Smooth muscle cell (in vitro differentiated cells): ENCODE data around the gene CARNS1. TPM values are rescaled to one million over a fixed set of nuclear protein-coding genes. Genes with fewer than 3 reads are reported as not detected.

Experiments
- DNase-seq: peaks from one replicate; lab custom pipeline; 2025; ENCODE audit not compliant: unreplicated experiment; lab: John Stamatoyannopoulos, UW
- H2AFZ ChIP-seq: fragments of 200-600 bp; sonication (generic); 2 replicates; pipeline ENCODE4 v1.6.0; 2016; ENCODE audit warnings: antibody characterized with exemption, low read depth, mild to moderate bottlenecking
- H3F3A ChIP-seq: fragments of 200-600 bp; sonication (generic); 2 replicates; pipeline ENCODE4 v1.6.0; 2017; ENCODE audit warnings: antibody characterized with exemption, low read depth
- H3K27ac ChIP-seq: fragments of 200-600 bp; sonication (generic); 2 replicates; pipeline ENCODE4 v1.5.1; 2016; ENCODE audit warnings: low read depth, mild to moderate bottlenecking
- H3K27me3 ChIP-seq: fragments of 200-600 bp; sonication (generic); 2 replicates; pipeline ENCODE4 v1.6.1; 2016; ENCODE audit warnings: low read depth, mild to moderate bottlenecking
- H3K36me3 ChIP-seq: fragments of 200-600 bp; sonication (generic); 2 replicates; pipeline ENCODE4 v1.5.1; 2016; ENCODE audit warnings: low read depth
- H3K4me1 ChIP-seq: fragments of 200-600 bp; sonication (generic); 2 replicates; pipeline ENCODE4 v1.5.1; 2016; ENCODE audit warnings: low read depth
- H3K4me2 ChIP-seq: fragments of 200-600 bp; sonication (generic); 2 replicates; pipeline ENCODE4 v1.6.0; 2016; ENCODE audit warnings: mild to moderate bottlenecking
- H3K4me3 ChIP-seq: fragments of 200-600 bp; sonication (generic); 2 replicates; pipeline ENCODE4 v1.5.1; 2016; ENCODE audit warnings: mild to moderate bottlenecking
- H3K79me2 ChIP-seq: fragments of 200-600 bp; sonication (generic); 2 replicates; pipeline ENCODE4 v1.6.0; 2016; ENCODE audit warnings: low read depth, mild to moderate bottlenecking
- H3K9ac ChIP-seq: fragments of 200-600 bp; sonication (generic); 2 replicates; pipeline ENCODE4 v1.6.0; 2016; ENCODE audit warnings: low read depth
- H3K9me3 ChIP-seq: fragments of 200-600 bp; sonication (generic); replicated peaks from 2 replicates; pipeline ENCODE4 v1.5.1; 2016; ENCODE audit warnings: low read depth
- H4K20me1 ChIP-seq: fragments of 200-600 bp; sonication (generic); 2 replicates; pipeline ENCODE4 v1.6.0; 2016; ENCODE audit warnings: low read depth
- CTCF ChIP-seq: fragments of 200-600 bp; sonication (generic); IDR thresholded peaks from 2 replicates; pipeline ENCODE4 v1.5.1; 2017; ENCODE audit warnings: borderline replicate concordance, mild to moderate bottlenecking, antibody characterized with exemption; ENCODE audit not compliant: insufficient read depth, poor library complexity, severe bottlenecking
- WGBS: methylation state at CpG from one replicate; pipeline ENCODE4 v1.1.7; 2016; ENCODE audit warnings: low lambda C conversion rate; 5-methylcytosine and 5-hydroxymethylcytosine counted together
- polyA plus RNA-seq: library from polyadenylated mRNA; unstranded; fragments of >200 nt; fragmentation: Nextera tagmentation; extraction: Ambion mirVana; gene quantifications from 2 replicates; pipeline ENCODE4 v1.2.1, GENCODE V29; 2016
- total RNA-seq: library from RNA; depleted of rRNA; stranded (reverse); fragments of >200 nt; gene quantifications from 2 replicates; pipeline ENCODE4 v1.2.3, GENCODE V29; 2014

CARNS1 gene
- total and polyA plus RNA-seq, 2 experiments from 2014 or later = 0.36 to 1.7 TPM

GRCh38 chr11:67404515-67405195 lies 10.8 kb upstream of the CARNS1 start:
- Histone ChIP-seq H3K4me1 (peaks cover 4% of the 10 kb centered on the region), H3K27ac (no peak overlapping the region), H3K9me3 (no peaks in the 10 kb centered on the region), H4K20me1 (peaks cover 15% of the 10 kb centered on the region), H3K36me3 (no peaks in the 10 kb centered on the region), H3K9ac (no peak overlapping the region), H3K27me3 (no peaks in the 10 kb centered on the region), H3K4me2 (no peak overlapping the region), H2AFZ (no peak overlapping the region), H3K79me2 (peaks cover 19% of the 10 kb centered on the region), H3K4me3 (no peak overlapping the region), H3F3A (no peaks in the 10 kb centered on the region)
- no peak for DNase-seq
- TF ChIP-seq CTCF = no peak
- WGBS = 80% methylated on average over 10 of the region's 13 CpGs

GRCh38 chr11:67405196-67405567 lies 10.3 kb upstream of the CARNS1 start:
- H3F3A ChIP-seq = no peaks in the 10 kb centered on the region
- H3K36me3 ChIP-seq = no peaks in the 10 kb centered on the region
- H3K27me3 ChIP-seq = no peaks in the 10 kb centered on the region
- no peak overlapping the region for H3K27ac ChIP-seq
- no peaks in the 10 kb centered on the region for H3K9me3 ChIP-seq
- H4K20me1 ChIP-seq = peaks cover 10% of the 10 kb centered on the region
- no peak for TF ChIP-seq CTCF
- H3K79me2 ChIP-seq = peaks cover 14% of the 10 kb centered on the region
- no peak overlapping the region for H3K4me3 ChIP-seq
- no peak overlapping the region for H2AFZ ChIP-seq
- 99% methylated on average over 6 of the region's 6 CpGs for WGBS
- no peak overlapping the region for H3K4me2 ChIP-seq
- DNase-seq = no peak
- no peak overlapping the region for H3K9ac ChIP-seq
- H3K4me1 ChIP-seq = peaks cover 4% of the 10 kb centered on the region

GRCh38 chr11:67405688-67406339 lies 9.7 kb upstream of the CARNS1 start:
- H2AFZ ChIP-seq = no peak overlapping the region
- peaks cover under 1% of the 10 kb centered on the region for H3K27me3 ChIP-seq
- no peaks in the 10 kb centered on the region for H3K36me3 ChIP-seq
- H3K79me2 ChIP-seq = peaks cover 8% of the 10 kb centered on the region
- no peak overlapping the region for H3K4me2 ChIP-seq
- no peak for TF ChIP-seq CTCF
- H3K9ac ChIP-seq = no peak overlapping the region
- no peaks in the 10 kb centered on the region for H3K9me3 ChIP-seq
- H3F3A ChIP-seq = no peaks in the 10 kb centered on the region
- H3K27ac ChIP-seq = no peak overlapping the region
- DNase-seq = no peak
- H4K20me1 ChIP-seq = peaks cover 4% of the 10 kb centered on the region
- no peak overlapping the region for H3K4me3 ChIP-seq
- WGBS = 96% methylated on average over 9 of the region's 9 CpGs
- H3K4me1 ChIP-seq = peaks cover 4% of the 10 kb centered on the region
